DMS153 (cell line): ENCODE measurements around the gene PSKH1.

ENCODE experiments used
- DNase-seq: peaks from one replicate; lab custom pipeline; 2025; lab: John Stamatoyannopoulos, UW

The PSKH1 gene

DNA sequence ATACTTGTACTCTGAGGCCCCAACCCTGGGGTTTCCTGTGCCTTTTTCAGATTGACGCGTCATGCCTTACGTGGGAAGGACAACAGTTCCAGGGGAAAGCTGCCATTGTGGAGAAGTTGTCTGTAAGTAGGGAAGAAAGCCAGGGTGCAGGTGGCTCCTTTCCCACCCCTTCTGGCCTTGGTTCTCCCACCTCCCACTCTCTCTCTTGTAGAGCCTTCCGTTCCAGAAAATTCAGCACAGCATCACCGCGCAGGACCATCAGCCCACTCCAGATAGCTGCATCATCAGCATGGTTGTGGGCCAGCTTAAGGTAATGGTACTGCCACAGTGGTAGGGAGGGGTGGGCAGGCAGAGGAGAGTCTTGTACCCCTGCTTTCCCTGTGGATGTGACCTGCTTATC is 24.8 kb upstream of the PSKH1 start:
- DNase-seq = no peak

DNA sequence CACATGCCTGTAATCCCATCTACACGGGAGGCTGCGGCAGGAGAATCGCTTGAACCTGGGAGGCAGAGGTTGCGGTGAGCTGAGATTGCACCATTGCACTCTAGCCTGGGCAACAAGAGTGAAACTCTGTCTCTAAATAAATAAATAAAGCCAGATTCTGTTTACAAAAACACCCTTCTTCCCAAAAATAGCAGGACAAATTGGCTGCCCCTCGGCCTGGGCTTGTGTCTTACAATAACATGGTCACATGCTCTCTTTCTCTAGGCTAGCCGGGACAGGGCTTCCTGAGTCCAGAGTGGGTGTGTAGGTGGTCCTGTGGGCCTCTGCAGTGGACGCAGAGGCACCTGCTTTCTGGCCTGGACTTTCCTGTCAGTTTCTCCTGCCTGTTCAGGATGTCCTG is 23.4 kb upstream of the PSKH1 start:
- DNase-seq = no peak

DNA sequence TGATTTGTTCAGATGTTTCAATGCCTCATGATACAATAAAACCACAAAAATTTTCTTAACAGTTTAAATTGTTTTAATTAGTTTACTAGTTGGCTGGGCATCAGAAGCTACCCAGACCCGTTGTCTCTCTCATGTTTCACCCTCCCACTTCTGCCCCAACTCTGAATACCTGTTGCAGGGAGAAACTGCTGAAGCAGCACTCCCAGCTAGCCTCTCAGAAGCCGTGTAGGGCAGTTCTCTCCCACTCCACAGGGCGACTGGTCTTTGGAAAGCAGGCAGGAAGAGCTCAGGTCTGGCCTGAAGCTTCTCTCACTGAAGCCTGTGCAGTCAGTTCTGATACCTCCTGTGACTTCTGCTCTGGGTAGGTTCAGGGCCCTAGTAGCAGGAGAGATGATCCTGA is 21.8 kb upstream of the PSKH1 start:
- no peak for DNase-seq

DNA sequence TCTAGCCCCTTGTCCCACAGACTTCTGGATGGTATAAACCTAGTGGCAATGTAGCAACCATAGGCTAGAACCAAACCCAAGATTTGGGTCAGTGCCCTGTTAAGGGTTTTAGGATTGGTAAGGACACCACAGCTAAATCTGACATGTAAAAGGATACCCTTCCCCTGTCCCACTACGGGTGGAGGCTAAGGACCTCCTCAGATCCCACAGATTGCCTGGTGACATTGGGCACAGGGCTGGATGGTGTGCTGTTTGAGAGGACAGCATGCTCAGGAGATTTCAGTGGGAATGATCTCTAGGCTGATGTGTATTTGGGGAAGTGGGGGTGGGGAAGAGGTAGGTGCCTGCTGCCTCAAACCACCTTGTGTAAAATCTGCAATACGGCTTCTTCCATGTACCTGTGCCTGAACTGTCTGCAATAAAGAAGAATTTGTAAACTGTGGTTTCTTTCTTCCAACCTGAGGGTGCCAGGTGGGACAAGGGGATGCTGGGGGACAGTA is 20.9 kb upstream of the PSKH1 start:
- DNase-seq = no peak

DNA sequence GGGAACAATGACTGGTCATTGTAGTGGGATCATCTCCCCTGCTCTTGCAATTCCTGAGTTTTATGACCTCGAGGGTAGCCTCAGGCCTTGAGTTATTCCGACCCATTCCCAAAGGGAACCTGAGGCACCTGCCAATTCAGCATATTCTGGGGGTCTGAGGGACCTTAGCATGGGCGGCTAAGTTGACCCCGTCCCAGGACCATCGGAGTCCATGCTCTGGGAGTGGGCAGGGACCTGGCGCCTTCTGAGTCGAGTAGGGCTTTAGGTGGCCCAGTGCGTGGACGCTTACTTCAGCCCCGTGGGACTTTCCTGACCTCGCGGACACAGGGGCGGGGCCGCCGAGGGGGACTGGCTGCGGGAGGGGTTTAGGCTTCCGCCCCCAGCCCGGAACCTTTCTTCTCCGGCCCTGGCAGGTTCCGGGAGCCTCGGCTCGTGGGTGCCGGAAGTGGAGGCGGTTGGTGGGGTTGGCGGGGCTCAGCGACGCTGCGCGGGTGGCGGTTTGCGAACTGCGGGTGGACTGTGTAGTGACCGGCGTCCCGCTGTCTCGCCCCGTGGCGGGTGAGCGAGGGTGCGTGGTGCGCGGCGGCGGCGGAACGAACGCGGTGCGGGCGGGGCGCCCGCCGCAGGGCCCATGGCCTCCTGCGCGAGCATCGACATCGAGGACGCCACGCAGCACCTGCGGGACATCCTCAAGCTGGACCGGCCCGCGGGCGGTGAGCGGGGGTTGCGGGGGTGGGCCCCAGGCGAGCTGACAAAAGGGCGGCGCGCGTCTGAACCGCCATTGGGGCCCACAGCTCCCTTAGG is 20.2 kb upstream of the PSKH1 start, which contains the start of gene EDC4:
Gene EDC4 (plus strand): TSS at position 422 of the 804 bp plus-strand sequence. CDS start 210 bp downstream, at position 632.
- DNase-seq = peak; percentile 40

DNA sequence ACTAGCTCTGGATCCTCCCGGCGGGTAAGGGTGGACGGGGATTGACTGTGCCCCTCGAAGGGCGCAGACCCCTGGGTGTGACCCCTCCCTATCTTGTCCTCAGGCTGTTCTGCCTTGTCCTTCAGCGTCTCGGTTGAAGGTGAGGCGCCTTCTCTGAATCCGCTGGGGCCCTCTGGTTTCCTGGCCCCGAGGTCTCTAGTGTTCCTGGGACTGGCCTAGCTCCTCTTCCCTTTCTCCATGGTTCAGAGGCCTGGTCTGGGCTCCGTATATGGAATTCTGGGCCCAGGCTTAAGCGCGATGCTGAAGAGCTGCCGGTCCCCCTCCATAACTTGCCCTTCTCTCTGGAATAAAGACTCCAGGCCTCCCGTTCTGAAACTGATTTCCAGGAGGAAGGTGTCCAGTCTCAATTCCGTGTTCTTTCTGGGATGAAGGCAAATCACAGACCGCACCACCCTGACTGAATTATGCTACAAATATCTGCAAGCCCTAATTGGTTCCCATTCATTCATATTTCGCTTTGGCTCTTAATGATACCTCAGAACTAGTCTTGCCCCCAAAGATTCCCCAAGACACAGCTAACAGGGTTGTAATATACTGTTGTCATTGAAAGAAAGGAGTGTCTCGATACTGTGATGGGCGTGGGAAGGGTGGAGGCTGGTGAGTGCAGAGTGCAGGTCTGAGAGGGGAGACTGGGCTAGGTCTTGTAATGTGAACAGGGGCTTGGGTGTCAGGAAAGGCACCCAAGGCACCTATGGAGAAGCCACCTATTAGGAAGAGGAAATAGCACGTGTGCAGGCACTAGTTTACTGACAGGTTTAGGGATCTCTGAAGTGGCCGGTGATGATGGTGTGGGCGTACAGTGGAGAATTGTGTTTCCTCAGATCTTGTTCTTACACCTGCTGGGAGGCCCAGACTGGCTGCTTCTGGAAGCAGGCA is 19.4 kb upstream of the PSKH1 start:
- DNase-seq = no peak

DNA sequence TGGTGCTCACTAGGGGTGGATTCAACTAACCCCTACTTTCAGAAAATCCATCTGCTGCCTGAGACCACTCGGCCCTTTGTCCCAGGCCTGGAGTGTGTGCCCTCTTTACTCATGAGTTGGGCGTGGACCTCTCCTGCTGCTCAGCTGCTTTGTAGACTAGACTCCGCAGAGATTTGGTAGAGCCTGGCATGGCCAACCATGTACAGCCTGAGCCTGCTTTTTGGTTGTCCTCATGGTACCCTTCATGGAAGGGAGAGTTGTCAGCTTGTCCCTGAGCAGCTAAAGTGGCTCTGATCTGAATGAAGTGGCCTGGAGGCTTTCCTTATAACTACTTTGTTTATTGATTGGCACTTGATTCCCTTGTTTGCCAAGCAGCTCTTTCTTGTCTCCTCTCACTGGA is 18.7 kb upstream of the PSKH1 start:
- DNase-seq = no peak

DNA sequence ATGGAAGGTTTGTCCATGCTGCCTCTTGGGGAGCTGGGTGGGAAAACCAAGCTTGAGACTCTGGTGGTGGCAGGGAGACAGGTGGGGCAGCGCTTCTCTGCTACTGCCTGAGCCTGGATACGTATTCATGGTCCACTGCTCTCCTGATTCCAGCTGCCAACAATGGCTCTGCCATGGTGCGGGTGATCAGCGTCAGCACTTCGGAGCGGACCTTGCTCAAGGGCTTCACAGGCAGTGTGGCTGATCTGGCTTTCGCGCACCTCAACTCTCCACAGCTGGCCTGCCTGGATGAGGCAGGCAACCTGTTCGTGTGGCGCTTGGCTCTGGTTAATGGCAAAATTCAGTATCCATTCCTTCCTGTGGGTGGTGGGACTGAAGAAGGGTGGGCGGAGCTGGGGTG is 16.0 kb upstream of the PSKH1 start:
- DNase-seq = no peak

DNA sequence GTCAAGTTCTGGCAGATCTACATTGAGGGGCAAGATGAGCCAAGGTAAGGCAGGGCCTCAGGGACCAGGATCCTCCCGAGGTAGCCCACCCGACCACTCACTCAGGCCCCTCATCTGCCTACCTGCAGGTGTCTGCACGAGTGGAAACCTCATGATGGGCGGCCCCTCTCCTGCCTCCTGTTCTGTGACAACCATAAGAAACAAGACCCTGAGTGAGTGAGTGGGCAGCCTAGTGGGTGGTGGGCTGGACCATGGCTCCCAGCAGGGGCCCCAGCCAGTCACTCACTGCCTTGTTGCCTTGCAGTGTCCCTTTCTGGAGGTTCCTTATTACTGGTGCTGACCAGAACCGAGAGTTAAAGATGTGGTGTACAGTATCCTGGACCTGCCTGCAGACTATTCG is 14.8 kb upstream of the PSKH1 start:
- DNase-seq = no peak

DNA sequence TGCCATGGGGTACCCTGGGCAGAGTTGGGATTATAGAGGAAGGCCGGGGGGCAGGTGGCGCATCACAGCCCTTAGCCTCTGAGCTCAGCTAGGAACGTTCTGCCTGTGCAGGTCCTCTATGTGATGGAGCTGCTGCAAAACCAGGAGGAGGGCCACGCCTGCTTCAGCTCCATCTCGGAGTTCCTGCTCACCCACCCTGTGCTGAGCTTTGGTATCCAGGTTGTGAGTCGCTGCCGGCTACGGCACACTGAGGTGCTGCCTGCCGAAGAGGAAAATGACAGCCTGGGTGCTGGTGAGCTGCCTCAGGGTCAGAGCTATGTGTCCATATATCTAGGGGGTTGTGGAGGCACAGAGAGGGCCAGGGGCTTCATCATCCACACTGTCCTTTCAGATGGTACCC is 14.2 kb upstream of the PSKH1 start:
- DNase-seq = no peak

DNA sequence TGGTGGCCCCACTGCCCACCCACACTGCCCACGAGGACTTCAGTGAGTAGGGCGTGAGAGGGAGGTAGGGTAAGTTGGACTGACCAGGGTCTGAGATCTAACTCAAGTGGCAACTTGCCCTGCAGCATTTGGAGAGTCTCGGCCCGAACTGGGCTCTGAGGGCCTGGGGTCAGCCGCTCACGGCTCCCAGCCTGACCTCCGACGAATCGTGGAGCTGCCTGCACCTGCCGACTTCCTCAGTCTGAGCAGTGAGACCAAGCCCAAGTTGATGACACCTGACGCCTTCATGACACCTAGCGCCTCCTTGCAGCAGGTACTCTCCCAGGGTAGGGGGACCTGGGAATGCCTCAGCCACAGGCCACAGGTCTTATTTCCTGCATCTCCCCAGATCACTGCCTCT is 13.6 kb upstream of the PSKH1 start:
- no peak for DNase-seq

DNA sequence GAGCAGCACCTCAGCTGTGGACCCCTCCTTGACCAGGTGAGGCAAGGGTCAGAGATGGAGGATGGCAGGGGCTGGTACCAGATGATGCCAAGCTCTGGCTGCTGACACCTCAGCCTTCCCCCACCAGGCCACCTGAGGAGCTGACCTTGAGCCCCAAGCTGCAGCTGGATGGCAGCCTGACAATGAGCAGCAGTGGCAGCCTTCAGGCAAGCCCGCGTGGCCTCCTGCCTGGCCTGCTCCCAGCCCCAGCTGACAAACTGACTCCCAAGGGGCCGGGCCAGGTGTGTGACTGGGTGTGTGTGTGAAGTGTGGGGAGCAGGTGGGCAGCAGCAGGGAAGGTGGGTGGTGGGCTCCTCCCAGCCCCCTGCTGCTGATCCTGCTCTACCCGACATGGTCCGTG is 13.1 kb upstream of the PSKH1 start:
- DNase-seq = no peak

DNA sequence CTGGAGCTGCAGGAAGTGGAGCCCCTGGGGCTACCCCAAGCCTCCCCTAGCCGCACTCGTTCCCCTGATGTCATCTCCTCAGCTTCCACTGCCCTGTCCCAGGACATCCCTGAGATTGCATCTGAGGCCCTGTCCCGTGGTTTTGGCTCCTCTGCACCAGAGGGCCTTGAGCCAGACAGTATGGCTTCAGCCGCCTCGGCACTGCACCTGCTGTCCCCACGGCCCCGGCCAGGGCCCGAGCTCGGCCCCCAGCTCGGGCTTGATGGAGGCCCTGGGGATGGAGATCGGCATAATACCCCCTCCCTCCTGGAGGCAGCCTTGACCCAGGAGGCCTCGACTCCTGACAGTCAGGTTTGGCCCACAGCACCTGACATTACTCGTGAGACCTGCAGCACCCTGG is 12.5 kb upstream of the PSKH1 start:
- no peak for DNase-seq

DNA sequence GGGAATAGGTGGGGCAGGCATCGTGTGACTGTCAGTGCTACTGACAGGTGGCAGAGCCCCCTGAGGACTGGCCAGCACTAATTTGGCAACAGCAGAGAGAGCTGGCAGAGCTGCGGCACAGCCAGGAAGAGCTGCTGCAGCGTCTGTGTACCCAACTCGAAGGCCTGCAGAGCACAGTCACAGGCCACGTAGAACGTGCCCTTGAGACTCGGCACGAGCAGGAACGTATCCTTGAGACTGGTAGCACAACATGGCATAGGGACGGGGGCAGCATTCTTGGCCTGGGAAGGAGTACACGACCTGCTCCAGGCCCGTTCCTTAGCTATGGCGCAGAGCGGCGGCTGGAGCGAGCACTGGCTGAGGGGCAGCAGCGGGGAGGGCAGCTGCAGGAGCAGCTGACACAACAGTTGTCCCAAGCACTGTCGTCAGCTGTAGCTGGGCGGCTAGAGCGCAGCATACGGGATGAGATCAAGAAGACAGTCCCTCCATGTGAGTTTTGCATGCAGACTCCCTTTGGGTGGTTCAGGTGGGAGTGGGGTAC is 11.4 kb upstream of the PSKH1 start:
- DNase-seq = no peak

DNA sequence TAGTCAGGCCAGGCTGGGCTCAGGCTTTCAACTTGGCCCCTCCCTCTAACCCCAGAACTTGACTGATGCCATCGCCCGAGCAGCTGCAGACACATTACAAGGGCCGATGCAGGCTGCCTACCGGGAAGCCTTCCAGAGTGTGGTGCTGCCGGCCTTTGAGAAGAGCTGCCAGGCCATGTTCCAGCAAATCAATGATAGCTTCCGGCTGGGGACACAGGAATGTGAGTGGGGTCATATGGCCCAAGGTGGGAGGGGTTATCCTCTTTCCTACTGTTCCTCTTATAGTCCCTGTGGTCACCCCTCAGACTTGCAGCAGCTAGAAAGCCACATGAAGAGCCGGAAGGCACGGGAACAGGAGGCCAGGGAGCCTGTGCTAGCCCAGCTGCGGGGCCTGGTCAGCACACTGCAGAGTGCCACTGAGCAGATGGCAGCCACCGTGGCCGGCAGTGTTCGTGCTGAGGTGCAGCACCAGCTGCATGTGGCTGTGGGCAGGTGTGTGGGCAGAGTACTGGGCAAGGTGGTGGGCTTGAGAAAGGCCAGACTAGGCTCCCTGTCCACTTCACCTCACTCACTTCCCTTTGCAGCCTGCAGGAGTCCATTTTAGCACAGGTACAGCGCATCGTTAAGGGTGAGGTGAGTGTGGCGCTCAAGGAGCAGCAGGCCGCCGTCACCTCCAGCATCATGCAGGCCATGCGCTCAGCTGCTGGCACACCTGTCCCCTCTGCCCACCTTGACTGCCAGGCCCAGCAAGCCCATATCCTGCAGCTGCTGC is 10.5 kb upstream of the PSKH1 start:
- no peak for DNase-seq

DNA sequence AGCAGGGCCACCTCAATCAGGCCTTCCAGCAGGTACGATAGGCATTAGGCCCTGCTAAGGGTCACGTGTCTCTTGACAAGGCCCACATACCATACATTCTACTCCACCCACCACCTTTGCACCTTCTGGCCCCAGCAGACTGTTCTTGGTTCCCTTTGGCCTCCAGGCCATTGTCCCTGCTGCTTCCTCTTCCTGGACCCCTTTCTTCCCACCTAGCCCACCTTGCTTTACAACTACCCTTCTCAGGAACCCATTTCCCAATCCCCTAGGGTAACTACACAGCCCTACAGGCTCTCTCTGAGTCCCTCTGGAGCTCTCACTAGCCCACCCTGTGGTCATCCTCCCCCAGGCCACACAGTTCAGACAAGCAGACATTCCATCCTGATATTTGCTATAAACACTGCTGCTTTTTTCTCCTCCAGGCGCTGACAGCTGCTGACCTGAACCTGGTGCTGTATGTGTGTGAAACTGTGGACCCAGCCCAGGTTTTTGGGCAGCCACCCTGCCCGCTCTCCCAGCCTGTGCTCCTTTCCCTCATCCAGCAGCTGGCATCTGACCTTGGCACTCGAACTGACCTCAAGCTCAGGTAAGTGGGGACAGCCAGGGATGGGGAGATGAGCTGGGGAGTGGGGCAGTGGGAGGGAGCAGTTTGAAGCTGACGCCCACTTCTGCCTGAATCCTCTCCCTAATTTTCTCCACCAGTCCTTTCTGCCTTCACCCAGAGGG is 9.7 kb upstream of the PSKH1 start:
- DNase-seq = no peak

DNA sequence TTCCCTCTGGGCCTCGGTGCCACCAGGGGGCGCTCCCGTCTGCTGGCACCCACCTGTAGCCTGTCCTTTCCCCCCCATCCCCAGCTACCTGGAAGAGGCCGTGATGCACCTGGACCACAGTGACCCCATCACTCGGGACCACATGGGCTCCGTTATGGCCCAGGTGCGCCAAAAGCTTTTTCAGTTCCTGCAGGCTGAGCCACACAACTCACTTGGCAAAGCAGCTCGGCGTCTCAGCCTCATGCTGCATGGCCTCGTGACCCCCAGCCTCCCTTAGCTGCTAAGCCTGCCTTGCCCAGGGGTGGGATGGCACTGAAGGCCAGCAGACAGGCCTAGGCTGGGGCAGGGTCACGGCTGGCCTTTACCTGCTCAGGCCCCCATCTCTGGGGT is 9.2 kb upstream of the PSKH1 start:
- DNase-seq = peak; percentile 10

DNA sequence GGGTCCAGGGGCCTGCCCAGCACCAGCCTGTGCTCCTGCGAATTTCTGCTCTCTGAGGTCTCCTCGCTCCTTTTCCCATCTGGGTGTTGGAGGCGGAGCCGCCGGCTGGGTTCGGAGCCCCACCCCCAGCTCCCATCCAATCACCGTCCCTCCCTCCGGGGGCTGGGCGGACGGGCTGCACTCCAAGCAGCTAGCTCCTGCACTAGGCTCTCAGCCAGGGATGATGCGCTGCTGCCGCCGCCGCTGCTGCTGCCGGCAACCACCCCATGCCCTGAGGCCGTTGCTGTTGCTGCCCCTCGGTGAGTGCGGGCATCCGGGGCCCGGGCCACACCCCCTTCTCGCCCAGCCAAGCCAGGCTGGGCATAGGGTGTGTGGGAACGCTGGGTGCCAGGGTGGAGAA is 8.4 kb upstream of the PSKH1 start, which contains the start of gene NRN1L:
Gene NRN1L (plus strand): TSS at position 202 of the 400 bp plus-strand sequence. CDS start 19 bp downstream, at position 221.
- DNase-seq = peak; percentile 78

DNA sequence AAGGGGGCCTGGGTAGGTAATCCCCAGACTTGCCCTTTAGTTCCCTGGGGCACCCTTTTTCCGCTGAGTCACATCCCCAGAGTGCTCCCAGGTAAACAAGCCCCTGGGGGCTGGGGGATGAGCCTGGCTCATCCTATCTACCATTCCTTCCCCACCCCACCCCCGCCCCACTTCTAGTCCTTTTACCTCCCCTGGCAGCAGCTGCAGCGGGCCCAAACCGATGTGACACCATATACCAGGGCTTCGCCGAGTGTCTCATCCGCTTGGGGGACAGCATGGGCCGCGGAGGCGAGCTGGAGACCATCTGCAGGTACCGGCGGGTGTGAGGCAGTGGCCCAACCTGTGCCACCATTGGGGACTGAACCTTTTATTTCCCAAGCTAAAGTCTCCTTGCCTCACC is 7.5 kb upstream of the PSKH1 start:
- DNase-seq = no peak

DNA sequence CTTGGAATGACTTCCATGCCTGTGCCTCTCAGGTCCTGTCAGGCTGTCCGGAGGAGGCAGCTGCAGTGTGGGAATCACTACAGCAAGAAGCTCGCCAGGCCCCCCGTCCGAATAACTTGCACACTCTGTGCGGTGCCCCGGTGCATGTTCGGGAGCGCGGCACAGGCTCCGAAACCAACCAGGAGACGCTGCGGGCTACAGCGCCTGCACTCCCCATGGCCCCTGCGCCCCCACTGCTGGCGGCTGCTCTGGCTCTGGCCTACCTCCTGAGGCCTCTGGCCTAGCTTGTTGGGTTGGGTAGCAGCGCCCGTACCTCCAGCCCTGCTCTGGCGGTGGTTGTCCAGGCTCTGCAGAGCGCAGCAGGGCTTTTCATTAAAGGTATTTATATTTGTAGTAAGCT is 7.1 kb upstream of the PSKH1 start:
- no peak for DNase-seq

DNA sequence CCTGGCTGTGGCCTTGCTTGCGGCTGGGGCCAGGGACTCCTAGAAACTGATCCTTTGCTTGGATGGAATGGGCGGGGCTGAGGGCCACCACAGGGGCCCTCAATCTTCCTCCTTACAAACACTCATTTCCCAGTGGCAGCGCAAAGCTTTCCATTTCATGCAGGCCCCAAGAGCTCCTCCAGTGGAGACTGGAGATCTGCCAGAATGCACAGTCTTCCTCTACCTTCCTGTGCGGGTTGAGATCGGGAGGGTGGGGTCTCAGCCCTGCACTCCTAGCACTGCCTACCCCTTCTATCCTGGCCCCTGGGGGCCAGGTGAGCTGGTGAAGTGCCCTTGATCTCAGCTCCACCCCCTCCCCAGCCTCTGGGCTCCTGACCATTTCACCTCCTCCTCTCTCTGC is 6.7 kb upstream of the PSKH1 start:
- no peak for DNase-seq
